GM12865 (cell line): ENCODE data around the gene C2orf78.
A peak's percentile ranks its signal among the peaks of the same experiment; 100 is the strongest.
"Not testable (repeated sequence)": the region's sequence is repeated elsewhere in the genome, so short reads cannot be mapped to it uniquely, and the experiment has no call there.

Source experiments
- DNase-seq: peaks from one replicate; pipeline ENCODE4 v3.0.0; 2010; ENCODE audit warnings: low read depth
- H3K4me3 ChIP-seq: 2 replicates; pipeline ENCODE4 v1.5.1; 2011; ENCODE audit warnings: mild to moderate bottlenecking, low read depth, low read length, control low read depth
- CTCF ChIP-seq: IDR thresholded peaks from 2 replicates; pipeline ENCODE4 v1.5.1; 2011; ENCODE audit warnings: low read length, control low read depth, low read depth, inconsistent platforms; ENCODE audit not compliant: insufficient read depth; ENCODE audit errors: missing control alignments

The C2orf78 gene

GRCh38 chr2:73780237-73780582, 3.8 kb upstream of the C2orf78 start:
- no peak for DNase-seq
- TF ChIP-seq CTCF = no peak
- H3K4me3 ChIP-seq = peak overlapping the region; percentile 23

- not testable (repeated sequence) for H3K4me3 ChIP-seq, DNase-seq
Observed at GRCh38 chr2:73783402-73783801, 581 bp upstream of the C2orf78 start.

DNA sequence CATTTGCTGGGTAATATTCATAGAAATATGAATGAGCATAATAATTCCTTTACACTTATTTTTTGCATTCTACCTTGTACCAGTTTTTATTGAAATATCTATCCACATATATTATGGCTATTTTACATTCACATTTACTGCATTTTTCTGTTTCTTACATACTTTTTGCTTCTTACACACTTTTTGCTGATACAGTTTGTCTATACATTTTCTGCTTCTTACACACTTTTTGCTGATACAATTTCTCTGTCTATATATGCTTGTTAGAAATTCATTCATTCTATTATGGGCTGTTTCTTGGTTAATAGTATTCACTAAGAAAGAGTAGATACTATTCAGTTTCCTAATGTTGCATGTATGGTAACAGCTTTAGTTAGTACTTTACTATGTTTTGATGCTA, 27.9 kb downstream of the C2orf78 start:
- no peak overlapping the region for H3K4me3 ChIP-seq
- no peak for TF ChIP-seq CTCF
- no peak for DNase-seq

DNA sequence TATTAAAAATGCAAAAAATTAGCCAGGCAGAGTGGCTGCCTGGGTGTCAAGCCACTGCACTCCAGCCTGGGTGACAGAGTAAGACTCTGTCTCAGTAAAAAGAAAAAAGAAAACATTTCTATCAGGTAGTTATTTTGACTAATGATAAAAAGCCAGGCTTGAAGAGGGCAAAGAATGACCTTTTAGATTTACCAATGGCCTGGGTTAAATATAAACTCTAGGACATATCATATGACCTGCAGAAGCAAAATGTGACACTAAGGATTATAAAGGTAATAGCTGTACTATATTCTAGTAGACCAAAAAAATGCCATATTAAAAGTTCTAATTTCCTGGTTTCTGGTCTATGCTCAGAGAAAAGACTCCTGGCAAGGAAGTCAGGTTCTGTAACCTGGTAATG, 28.7 kb downstream of the C2orf78 start:
- DNase-seq = no peak
- H3K4me3 ChIP-seq = no peak overlapping the region
- no peak for TF ChIP-seq CTCF

DNA sequence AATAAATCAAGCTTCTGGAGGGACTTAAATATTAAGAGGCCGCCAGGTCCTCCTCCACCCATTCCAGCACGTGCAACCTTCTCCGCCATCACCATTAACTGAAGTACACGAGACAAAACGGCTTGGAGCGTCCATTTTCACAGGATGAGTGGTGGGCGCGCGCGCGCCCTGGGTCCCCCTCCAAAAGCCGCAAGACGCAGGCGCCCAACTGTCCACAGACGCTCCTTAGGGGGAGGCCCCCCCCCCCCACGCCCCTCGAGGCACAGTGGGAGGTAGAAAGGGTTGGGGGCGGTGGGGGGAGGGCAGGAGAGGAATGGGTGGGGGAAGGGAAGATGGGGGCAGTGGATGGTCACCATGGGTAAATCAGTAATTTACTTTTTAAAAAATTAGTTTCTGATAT, 34.3 kb downstream of the C2orf78 start:
- H3K4me3 ChIP-seq = no peak overlapping the region
- no peak for DNase-seq
- no peak for TF ChIP-seq CTCF

DNA sequence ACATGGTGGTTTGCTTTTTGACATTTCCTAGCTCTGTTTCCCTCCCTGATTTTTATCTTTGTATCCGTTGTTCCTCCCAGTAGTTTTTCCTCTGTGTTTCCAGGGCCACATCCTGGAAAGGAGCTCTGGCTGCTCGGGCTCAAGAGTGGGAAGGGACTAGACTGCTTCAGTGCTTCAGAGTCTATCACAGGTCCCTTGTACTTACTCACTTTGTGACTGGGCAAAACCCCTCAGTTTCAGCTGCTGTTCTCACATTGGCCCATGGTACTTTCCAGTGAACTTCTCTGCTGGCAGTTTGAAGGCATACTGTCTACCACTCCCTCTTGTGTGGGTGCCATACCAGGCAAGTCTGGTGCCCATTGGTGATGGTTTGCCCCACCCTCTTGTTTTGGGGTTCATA, 37.2 kb downstream of the C2orf78 start:
- no peak overlapping the region for H3K4me3 ChIP-seq
- TF ChIP-seq CTCF = no peak
- DNase-seq = peak; percentile 87

- no peak for TF ChIP-seq CTCF
- peak; percentile 20 for DNase-seq
- no peak overlapping the region for H3K4me3 ChIP-seq
Observed at GRCh38 chr2:73821669-73822068, 37.7 kb downstream of the C2orf78 start.

GRCh38 chr2:73822276-73822675, 38.3 kb downstream of the C2orf78 start:
- no peak overlapping the region for H3K4me3 ChIP-seq
- DNase-seq = peak; percentile 82
- no peak for TF ChIP-seq CTCF
